NCI-H748 treated with DMSO at 0.1 percent for 48 hours (cell line): ENCODE data around the gene MCOLN1.
A peak's percentile ranks its signal among the peaks of the same experiment; 100 is the strongest.

Experiments used
- DNase-seq: peaks from one replicate; lab custom pipeline; 2025; lab: John Stamatoyannopoulos, UW

MCOLN1 gene

GRCh38 chr19:7522072-7522922 is at the start of gene MCOLN1:
Gene MCOLN1 (plus strand): TSS chr19:7522624. CDS start chr19:7522751, 127 bp downstream.
- peak; percentile 72 for DNase-seq

GRCh38 chr19:7475665-7476064 is 46.8 kb upstream of the MCOLN1 start:
- DNase-seq: no peak

GRCh38 chr19:7476241-7476640 is 46.2 kb upstream of the MCOLN1 start:
- DNase-seq: no peak

GRCh38 chr19:7476777-7477494 is 45.5 kb upstream of the MCOLN1 start:
- DNase-seq: no peak

DNA sequence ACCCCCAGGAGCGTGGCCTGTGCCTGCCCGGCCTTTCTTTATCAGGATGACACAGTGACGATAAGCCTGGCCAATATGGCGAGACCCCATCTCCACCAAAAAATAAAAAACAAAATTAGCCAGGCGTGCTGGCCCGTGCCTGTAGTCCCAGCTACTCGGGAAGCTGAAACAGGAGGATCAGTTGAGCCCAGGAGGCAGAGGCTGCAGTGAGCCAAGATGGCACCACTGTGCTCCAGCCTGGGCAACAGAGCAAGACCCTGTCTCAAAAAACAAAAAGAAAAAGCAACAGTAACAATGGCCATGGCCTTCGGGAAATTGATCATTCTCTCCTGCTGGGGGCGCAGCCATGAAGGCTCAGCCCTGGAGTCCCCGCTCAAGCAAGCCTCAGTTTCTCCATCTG is 44.7 kb upstream of the MCOLN1 start:
- DNase-seq: no peak

GRCh38 chr19:7478173-7478842 is 44.1 kb upstream of the MCOLN1 start:
- no peak for DNase-seq

- DNase-seq: no peak
Measured at GRCh38 chr19:7478843-7479227, 43.6 kb upstream of the MCOLN1 start.

DNA sequence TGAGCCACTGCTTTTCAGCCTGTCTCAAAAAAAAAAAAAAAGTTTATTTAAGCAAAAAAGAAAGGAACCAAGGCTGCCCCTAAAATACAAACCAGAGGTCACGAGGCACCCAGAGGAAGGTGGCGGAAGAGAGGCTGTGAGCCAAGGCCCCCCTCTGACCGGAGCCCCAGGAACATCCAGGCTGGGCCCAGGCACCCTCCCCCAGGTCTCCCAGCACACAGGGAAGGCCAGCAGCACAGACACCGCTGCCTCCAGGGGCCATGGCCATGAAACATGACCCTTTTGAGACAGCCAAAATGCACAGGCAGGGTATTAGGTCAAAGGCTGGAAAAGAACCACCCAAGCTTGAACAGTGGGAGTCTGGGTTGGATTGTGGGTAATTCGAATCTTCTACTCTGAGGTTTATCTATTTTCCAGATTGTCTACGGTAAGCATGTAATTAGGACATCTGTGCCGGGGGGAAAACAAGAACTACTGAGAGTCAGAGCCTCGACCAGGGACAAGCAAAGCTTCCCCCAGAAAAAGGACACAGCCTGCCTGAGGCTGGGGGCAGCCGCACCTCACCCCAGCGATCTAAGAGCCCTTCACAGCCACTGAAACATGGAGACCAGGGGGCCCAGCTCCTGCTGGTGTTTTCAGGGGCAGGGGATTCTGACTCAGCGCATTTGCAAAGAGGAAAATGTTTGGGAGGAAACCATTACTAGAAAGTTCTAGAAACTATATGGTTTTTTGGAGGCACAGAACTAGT is 42.0 kb upstream of the MCOLN1 start:
- no peak for DNase-seq

- no peak for DNase-seq
Measured at GRCh38 chr19:7480970-7481255, 41.5 kb upstream of the MCOLN1 start.

DNA sequence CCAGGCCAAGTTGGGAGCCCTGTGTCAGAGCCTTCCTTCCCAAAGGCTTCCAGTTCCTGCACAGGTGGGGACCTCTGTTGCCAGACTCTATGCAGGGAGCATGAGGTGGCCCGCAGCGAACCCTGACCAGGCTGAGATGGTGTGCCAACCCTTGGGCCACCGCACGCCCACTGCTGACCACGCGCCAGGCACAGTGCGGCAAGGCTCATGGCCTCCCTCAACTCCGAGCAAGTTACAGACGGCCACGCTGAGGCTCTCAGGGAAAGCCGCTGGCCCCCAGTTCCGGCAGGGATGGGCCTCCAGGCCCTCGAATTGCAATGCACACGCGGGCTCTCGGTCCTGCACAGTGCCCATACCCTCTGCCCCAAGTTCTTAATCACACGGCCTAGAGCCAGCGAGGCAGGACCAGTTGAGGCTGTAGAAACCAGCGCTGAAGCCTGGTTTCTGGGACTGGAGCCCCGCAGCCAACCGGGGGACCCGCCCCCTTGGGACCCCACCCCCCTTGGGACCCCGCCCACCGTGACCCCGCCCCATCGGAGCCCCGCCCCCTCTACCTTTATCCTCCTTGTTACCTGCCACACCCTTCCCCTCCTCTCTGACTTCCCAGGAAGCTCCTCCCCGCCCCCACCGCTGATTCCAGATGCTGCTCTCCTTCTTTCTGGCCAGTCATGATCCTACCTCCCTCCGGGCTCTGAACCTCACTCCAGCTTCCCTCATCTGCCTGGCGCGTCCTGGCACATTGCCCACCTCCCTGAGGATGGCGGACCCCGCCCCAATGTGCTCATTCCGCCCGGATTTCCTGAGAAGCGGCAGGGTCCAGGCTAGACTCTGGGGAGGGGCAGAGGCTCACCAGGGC is 39.6 kb upstream of the MCOLN1 start:
- DNase-seq: peak; percentile 54

GRCh38 chr19:7483720-7484201 is 38.7 kb upstream of the MCOLN1 start:
- DNase-seq: no peak

DNA sequence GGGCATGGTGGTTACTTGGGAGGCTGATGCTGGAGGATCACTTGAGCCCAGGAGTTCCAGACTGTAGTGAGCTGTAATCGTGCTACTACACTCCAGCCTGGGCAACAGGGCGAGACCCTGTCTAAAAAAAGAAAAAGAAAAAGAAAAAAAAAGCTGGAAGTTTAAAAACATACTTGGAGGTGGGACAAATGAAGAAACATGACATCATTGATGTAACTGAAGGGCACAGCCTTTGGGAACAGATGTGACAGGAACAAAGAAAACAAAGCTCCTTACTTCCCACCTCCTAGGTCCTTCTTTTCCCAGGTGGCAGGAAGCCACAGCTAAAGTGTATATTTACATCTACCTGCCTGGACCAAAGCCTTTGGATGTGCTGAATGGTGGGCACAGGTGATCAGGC is 35.5 kb upstream of the MCOLN1 start:
- no peak for DNase-seq

- peak; percentile 68 for DNase-seq
Measured at GRCh38 chr19:7488736-7489353, 33.6 kb upstream of the MCOLN1 start, which contains the start of gene PEX11G. Gene PEX11G (minus strand): TSS chr19:7489035. CDS start chr19:7489010, 25 bp downstream.

- DNase-seq: no peak
Measured at GRCh38 chr19:7489609-7490044, 32.8 kb upstream of the MCOLN1 start.

- no peak for DNase-seq
Measured at GRCh38 chr19:7492142-7492541, 30.3 kb upstream of the MCOLN1 start.

DNA sequence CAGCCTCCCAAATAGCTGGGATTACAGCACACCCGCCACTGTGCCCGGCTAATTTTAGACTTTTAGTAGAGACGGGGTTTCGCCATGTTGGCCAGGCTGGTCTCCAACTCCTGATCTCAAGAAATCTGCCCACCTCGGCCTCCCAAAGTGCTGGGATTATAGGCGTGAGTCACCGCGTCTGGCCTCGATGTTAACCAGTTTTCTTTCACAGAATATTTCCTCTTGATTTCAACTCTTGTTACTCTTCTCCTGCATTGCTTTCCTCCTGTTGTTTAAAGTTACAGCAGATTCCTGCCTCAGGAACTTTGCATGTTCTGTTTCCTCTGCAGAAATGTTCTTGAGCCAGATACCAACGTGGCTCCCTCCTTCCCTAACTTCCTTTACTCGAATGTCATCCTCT is 29.9 kb upstream of the MCOLN1 start:
- no peak for DNase-seq

DNA sequence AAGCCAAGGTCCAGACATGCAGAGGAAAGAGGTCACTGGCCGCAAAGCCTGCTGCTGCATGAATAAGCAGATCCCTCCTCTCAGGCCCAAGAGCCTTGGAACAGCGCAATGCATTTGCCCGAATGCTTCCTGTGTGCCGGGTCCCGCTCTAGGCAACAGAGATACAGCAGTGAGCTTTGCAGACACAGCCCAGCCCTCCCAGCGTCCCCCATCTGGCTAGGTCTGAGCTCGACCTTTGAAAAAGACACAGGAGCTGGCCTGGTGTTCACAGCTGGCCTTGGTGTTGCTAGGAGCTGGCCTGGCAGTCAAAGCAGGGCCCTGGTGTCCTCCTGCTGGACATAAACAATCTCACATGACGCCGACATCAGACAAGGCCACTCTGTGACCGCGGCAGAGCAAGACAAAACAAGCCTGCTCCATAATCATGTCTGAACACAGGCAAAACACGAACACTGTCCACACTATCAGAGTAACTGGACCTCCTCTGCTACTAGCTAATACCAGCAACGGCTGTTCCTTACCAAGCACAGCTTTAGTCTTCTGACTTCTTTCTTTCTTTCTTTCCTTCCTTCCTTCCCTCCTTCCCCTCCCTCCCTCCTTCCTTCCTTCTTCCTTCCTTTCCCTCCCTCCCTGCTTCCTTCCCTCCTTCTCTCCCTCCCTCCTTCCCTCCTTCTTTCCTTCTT is 27.9 kb upstream of the MCOLN1 start:
- no peak for DNase-seq

DNA sequence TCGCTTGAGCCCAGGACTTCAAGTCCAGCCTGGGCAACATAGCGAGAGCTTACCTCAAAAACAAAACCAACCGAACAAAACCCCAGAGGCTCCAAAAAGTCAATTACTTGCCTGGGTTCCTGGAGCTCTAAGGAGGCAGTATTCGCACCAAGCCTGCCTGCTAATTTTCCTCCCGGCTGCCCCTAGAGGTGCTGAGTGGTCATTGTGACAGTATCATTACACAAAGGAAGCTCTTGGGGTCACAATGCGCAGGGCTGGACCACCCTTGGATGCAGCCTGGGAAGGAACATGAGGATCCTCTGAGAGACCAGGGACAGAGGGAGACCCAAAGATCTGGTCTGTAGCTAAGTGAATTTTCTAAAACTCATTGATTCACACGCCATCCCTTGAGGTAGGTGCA is 25.1 kb upstream of the MCOLN1 start:
- no peak for DNase-seq

DNA sequence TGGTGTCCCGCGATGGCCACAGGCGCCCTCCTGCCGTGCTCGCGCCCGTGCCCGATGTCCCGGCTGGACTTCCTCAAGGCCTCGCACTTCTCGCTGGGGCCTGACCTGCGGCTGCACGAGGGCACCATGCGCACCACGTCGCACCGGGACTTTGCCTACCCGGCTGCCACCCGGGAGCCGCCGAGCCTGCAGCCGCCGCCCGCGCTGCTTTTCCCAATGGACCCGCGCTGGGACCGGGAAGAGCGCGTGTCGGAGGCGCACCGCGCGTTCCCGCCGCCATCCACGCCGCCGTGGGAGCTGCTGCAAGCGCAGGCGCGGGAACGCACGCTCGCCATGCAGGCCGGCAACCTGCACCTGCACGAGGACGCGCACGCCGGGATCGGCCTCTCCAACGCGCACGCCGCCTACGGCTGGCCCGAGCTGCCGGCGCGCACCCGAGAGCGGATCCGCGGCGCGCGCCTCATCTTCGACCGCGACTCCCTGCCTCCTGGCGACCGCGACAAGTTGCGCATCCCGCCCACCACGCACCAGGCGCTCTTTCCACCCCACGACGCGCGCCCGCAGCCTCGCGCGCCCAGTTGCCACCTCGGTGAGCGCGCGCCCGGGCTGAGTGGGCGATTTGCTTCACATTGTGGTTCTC is 21.5 kb upstream of the MCOLN1 start:
- DNase-seq: peak; percentile 45
